ENCODE measurements around the gene CIAO2B.
A peak's percentile ranks its signal among the peaks of the same experiment; 100 is the strongest.
"Not testable (repeated sequence)": the region's sequence is repeated elsewhere in the genome, so short reads cannot be mapped to it uniquely, and the experiment has no call there.

Gene CIAO2B

DNA sequence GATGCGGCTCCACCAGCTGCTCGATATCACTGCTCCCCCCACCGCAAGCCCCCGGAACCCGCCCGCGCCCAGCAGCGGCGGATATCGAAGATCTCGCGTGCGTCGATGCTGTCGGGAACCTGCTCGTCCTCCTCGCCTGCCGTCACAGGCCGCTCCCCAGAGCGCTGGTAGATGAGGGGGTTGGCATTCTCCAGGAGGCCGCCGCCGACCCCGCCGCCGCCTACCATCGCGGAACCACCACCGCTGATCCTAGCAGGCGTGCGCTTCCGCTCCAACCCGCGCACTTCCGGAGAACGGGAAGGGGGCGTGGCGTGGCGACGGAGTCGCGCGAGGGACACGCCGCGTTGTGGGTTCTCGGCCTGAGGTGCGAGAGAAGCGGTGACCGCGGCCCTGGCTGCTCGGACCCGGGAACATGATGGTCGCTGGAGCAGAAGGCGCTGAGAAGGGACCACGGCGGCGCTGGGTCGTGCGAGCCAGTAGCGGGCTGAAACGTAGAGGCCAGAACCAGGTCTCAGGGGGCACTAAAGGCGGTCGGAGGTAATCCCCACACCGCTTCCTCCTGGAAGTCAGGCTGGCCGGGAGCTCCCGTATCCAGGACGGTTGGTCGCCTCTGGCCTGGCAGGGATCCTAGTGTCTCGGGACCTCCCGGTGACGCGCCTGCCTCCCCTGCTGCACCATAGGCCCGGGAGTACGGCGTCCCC is at the start of gene CIAO2B:
Gene CIAO2B (minus strand): TSS at position 265 of the 701 bp plus-strand sequence. CDS start 38 bp downstream, at position 227.
- TF ChIP-seq, protein P1, sequence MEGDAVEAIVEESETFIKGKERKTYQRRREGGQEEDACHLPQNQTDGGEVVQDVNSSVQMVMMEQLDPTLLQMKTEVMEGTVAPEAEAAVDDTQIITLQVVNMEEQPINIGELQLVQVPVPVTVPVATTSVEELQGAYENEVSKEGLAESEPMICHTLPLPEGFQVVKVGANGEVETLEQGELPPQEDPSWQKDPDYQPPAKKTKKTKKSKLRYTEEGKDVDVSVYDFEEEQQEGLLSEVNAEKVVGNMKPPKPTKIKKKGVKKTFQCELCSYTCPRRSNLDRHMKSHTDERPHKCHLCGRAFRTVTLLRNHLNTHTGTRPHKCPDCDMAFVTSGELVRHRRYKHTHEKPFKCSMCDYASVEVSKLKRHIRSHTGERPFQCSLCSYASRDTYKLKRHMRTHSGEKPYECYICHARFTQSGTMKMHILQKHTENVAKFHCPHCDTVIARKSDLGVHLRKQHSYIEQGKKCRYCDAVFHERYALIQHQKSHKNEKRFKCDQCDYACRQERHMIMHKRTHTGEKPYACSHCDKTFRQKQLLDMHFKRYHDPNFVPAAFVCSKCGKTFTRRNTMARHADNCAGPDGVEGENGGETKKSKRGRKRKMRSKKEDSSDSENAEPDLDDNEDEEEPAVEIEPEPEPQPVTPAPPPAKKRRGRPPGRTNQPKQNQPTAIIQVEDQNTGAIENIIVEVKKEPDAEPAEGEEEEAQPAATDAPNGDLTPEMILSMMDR (IDR thresholded peaks at IDR 0.05; ENCODE audit: extremely low read depth, missing control alignments): no peak
- peak; percentile 93 for DNase-seq (ENCODE audit: low spot score)

DNA sequence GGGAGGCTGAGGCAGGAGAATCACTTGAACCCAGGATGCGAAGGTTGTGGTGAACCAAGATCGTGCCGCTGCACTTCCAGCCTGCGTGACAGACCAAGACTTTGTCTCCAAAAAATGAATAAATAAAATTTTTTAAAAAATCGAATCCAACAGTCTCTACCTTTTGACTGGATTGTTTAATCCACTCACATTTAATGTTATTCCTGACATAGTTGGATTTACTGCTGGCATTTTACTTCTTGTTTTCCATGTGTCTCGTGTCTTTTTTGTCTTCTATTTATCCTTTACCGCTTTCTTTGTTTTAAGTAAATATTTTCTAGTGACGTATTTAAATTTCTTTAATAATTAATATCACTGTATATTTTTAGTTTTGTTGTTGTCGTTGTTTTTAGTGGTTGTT is 48.8 kb upstream of the CIAO2B start:
- DNase-seq (ENCODE audit: low spot score): no peak
- TF ChIP-seq, protein P1 (IDR thresholded peaks at IDR 0.05; ENCODE audit: extremely low read depth, missing control alignments): no peak

DNA sequence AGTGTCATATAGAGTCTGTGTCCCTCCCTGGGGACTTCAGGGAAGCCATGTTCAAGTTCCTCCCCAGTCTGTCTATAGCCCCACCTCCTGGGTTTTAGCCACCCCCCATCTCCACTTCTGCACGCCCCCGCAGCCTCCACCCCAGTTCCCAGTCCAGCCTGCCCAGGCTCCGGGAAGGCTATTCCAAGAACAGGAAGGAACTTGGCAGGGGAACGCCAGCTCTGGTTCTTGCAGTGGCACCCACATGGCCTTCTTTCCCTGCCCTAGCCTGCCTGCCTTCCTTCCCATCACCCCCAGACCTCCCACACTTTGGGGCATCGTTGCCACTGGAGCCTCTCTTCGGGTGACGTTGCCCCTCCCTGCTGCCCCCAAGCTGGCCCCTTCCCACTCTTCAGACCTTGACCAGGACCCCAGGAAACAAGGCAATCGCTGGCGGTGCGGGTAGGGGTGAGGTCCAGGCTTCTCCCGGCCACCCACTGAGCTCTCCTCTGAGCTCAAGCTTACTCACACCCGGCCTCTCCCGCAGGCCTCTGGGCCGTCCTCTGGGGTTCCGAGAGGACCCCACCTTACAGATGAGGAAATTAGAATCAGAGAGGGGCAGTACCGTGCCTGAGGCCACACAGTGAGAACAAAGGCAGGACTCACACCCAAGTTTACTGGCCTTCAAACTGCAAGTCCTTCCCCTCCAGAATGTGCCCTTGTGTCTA is 45.0 kb upstream of the CIAO2B start:
- TF ChIP-seq, protein P1 (IDR thresholded peaks at IDR 0.05; ENCODE audit: extremely low read depth, missing control alignments): no peak
- DNase-seq (ENCODE audit: low spot score): no peak

DNA sequence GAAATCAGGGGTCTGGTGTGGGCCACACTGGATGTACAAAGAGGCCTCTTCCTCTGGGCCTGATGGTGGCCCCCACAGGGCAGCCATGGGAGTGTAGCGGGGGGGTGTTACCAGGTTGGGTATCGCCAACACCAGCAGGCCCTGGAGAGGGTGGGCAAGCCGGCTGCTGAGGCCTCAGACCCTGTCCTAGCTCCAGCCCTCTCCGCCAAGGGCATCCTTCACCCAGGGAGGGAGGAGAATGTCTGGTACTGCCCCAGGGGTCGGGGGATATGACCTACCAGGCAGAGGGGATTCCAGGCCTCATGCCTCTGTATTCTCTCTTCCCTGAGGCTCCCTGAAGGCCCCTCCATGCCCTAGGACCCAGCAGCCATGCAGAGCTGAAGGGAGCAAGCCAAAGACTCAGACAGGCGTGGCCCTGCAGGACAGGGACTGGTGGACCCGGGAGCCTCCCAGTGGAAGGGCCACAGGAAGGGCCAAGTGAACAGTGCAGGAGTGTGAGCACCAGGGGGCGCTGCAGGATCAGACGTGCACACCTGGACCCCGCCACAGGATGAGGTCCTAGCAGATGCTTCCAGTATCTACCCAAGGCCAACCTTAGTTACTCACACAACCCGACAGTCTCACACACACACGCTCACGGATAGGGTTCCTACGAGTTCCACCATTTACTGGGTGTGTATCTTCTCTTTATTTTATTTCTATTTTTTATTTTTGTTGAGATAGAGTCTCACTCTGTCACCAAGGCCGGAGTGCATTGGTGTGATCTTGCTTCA is 43.3 kb upstream of the CIAO2B start:
- TF ChIP-seq, protein P1 (IDR thresholded peaks at IDR 0.05; ENCODE audit: extremely low read depth, missing control alignments): peak; percentile 94
- peak; percentile 92 for DNase-seq (ENCODE audit: low spot score)

DNA sequence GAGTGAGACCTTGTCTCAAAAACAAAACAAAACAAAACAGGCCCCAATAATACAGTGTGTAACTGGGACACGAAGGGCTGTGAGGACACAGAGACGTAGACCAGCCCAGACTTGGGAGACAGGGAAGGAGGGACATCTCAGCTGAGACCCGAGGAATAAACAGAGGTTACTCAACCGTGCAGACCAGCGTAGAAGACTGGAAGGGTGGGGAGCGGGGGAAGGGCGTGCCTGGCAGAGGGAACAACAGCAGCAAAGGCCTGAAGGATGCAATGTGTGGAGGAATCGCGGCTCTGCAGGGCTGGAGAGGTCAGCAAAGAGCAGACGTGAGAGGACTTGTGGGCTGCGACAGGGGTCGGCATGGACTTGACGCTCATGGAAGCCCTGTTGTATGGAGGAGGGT is 42.5 kb upstream of the CIAO2B start:
- TF ChIP-seq, protein P1 (IDR thresholded peaks at IDR 0.05; ENCODE audit: extremely low read depth, missing control alignments): no peak

DNA sequence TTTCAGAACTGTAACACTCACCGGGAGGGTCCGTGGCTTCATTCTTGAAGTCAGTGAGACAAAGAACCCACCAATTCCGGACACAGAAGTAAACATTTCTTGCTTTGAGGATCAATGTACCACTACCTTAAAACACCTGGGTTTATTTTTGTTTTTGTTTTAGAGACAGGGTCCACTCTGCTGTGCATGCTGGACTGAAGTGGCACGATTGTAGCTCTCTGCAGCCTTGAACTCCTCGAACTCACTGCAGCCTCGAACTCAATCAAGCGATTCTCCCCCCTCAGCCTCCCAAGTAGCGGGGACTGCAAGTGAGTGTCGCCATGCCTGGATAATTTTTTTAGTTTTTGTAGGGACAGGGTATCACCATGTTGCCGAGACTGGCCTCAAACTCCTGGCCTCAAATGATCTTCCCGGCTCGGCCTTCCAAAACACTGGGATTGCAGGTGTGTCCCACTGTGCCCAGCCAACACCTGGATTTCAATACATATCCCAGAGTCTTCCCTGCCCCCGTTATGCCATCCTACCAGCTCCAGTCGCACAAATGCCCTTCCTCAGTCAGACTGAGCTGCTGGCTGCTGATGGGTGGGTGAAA is 41.2 kb upstream of the CIAO2B start:
- no peak for DNase-seq (ENCODE audit: low spot score)
- TF ChIP-seq, protein P1 (IDR thresholded peaks at IDR 0.05; ENCODE audit: extremely low read depth, missing control alignments): no peak

More for the DNA sequence above, 42.5 kb upstream of the CIAO2B start:
- DNase-seq (ENCODE audit: low spot score): no peak

DNA sequence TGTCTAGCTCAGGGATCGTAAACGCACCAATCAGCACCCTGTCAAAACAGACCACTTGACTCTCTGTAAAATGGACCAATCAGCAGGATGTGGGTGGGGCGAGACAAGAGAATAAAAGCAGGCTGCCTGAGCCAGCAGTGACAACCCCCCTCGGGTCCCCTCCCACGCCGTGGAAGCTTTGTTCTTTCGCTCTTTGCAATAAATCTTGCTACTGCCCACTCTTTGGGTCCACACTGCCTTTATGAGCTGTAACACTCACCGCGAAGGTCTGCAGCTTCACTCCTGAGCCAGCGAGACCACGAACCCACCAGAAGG is 40.7 kb upstream of the CIAO2B start:
- DNase-seq (ENCODE audit: low spot score): not testable (repeated sequence)

DNA sequence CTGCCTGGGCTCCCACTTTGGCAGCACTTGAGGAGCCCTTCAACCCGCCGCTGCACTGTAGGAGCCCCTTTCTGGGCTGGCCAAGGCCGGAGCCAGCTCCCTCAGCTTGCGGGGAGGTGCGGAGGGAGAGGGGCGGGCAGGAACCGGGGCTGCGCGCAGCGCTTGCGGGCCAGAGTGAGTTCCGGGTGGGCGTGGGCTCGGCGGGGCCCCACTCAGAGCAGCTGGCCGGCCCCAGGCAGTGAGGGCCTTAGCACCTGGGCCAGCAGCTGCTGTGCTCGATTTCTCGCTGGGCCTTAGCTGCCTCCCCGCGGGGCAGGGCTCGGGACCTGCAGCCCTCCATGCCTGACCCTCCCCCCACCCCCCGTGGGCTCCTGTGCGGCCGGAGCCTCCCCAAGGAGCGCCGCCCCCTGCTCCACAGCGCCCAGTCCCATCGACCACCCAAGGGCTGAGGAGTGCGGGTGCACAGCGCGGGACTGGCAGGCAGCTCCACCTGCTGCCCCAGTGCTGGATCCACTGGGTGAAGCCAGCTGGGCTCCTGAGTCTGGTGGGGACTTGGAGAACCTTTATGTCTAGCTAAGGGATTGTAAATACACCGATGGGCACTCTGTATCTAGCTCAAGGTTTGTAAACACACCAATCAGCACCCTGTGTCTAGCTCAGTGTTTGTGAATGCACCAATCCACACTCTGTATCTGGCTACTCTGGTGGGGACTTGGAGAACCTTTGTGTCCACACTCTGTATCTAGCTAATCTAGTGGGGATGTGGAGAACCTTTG is 40.1 kb upstream of the CIAO2B start:
- DNase-seq (ENCODE audit: low spot score): not testable (repeated sequence)
